ENCODE results near the gene ZNF44.
"Not testable (repeated sequence)": the region's sequence is repeated elsewhere in the genome, so short reads cannot be mapped to it uniquely, and the experiment has no call there.

Gene ZNF44

DNA sequence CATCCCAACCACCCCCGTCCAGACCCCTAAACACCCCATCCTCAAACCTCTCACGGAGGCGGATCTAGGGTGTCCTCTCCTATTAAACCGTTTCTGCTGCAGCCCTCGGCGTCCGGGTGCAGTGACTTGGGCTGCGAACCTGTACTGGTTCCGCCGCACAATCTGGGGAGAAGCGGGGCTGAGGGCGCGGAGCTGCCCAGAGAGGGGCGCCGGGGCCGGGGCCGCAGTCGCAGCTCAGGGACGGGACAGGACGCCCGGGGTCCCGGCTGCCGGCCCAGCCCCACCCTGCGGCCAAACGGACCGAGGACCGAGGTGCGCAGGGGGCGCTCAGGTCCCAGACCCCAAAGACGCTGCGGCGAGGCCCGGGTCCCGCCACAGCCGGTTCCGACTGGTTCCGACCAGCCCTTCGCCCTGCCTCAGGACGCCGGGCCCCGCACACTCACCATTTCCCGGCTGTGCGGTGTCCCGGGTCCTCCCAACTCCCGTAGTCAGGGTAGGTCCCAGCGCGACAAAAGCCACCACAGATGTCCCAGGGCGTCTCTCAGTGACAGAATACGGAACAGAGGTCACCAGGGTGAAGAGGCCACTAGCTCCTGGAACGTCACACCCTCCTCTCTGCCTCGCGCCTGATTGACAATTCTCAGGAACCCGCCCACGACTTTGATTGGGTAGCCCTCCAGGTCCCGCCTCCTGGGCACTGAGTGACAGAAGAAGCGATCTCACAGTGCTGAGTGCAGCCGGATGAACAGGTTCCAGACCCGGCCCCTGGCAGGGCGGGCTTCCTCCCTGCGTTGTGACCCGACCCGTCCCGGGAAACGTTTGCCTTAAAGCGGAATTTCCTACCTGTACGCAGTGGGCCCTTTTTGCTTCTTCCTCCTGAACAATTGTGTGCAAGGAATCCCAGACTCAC is at the start of gene ZNF44:
Gene ZNF44 (minus strand): TSS at position 635 of the 910 bp plus-strand sequence. CDS start 189 bp downstream, at position 446.
- DNase-seq (ENCODE audit: low read depth in 3 of 3), result peak; percentile 94 to 97 (median 96)

DNA sequence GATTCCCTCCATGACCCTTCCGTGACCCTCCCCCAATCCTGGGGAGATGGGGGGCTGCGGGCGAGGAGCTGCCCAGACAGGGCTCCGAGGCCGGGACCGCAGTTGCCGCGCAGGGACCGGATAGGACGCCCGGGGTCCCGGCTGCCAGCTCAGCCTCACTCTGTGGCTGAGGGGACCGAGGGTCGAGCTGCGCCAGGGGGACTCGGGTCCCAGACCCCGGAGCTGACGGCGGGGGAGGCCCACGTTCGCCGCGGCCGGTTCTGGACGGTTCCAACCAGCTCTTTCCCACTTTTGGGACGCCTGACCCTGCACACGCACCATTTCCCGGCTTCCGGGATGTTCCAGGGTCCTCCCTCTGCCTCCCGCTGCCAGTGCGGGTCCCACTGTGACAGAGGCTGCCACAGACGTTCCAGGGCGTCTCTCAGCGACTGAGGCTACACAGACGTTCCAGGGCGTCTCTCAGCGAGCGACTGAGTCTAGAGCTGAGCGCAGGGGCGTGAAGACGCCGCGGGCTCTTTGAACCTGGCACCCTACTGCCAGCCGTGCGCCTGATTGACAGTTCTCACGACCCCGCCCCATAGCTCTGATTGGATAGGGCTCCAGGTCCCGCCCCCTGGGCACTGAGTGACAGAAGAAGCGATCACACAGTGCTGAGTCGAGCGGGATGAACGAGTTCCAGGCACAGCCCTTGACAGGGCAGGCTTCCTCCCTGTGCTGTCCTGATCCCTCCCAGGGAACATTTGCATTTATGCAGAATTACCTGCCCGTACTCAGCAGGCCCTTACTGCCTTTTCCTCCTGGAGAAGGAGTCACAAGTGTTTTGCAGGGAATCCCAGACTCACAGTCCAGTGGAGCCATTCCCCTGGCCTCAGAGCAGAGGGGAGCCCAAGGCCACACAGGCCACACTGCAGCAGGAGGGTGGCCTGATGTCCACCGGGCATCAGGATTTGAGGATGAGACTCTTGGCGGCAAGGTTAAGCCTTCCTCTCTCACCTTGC is 38.8 kb upstream of the ZNF44 start, which contains the start of gene ZNF563:
Gene ZNF563 (minus strand): TSS at position 472 of the 998 bp plus-strand sequence. CDS start 151 bp downstream, at position 321.
- DNase-seq (ENCODE audit: low read depth in 3 of 3), result peak; percentile 98 to 99 (median 99)

DNA sequence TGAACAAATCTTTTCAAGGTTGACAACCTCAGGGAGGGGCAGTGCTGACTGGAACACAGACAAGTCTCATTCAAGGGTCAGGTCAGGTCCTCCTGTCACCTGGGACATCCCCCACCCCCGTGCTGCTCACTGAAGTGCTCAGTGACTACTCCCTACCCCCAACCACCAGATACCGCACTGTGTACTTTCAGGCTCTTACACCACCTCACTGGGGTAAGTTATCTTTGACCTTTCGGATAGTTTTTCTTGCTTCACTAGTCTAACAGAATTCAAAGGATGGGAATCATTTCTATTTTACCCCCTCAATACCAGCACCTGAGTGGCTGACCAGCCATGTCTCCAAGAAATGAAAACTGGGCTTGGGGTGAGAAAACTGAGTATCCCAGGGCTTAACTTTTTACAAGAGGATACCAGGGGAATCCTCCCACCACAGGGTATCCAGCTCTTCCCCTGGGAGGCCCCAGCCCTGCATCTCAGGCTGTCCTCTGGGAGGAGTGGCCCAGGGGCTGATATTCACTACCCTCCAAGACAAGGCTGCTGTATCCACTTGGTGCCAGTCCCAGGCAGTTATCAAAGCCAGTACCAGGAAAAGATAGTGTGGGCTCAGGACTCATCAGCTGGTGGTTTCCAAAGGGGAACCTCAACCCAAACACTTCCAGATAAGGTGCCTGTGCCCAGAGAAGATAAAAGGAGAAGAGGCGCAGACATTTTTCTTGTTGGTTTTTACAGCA is 36.7 kb upstream of the ZNF44 start:
- peak; percentile 35 to 77 (median 60) for DNase-seq (ENCODE audit: low read depth in 3 of 3)

DNA sequence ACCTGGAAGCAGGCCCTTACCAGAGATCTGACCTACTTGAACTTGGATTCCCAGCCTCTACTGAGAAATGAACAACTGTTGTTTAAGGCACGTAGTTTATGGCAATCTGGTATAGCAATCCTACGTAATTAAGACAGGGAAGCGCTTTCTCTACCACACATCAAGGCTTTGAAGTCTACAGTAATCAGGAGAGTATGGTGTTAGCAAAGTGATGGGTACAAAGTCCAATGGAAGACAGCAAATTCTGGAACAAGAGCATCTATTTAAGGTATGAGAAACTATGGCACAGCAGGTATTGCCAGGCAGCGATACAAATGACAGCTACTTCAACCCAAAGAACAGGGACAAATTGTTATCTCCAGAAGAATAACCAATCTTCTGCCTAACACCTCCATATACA is 35.7 kb upstream of the ZNF44 start:
- DNase-seq (ENCODE audit: low read depth in 3 of 3), result no peak

DNA sequence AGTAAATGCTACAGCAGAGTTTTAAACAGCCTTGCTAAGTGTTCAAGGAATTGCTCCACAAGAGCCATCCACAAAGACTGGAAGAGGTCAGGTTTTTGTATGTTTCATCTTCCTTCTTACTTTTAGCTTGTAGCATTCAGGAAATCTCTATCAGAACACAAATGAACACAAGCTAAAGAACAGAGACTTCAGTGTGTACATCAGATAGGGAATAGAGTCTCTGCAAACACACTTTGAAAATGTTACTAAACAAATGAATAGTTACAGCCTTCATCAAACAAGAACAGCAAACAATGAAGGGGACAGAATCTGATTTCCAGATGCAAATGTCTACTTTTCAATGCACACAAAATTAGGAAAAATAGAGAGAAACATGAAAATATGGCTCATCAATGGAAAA is 31.0 kb upstream of the ZNF44 start:
- no peak for DNase-seq (ENCODE audit: low read depth in 3 of 3)

DNA sequence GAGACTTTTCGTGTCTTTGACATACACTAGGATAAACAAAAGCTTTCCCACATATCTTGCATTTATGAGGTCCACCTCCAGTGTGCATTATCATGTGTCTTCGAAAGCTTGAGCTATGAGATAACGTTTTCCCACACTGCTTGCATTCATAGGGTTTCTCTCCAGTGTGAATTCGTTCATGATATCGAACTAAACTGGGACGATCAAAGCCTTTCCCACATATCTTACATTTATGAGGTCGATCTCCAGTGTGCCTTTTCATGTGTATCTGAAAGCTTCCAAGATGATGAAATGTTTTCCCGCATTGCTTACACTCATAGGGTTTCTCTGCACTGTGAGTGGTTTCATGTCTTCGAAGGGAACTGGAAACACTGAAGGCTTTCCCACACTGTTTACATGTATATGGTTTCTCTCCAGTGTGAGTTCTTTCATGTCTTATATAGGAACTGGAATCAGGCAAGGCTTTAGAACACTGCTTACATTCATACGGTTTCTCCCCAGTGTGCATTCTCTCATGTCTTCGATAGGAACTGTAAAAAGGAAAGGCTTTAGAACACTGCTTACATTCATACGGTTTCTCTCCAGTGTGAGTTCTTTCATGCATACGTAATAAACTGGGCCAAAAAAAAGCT is 24.2 kb upstream of the ZNF44 start:
- no peak for DNase-seq (ENCODE audit: low read depth in 3 of 3)

DNA sequence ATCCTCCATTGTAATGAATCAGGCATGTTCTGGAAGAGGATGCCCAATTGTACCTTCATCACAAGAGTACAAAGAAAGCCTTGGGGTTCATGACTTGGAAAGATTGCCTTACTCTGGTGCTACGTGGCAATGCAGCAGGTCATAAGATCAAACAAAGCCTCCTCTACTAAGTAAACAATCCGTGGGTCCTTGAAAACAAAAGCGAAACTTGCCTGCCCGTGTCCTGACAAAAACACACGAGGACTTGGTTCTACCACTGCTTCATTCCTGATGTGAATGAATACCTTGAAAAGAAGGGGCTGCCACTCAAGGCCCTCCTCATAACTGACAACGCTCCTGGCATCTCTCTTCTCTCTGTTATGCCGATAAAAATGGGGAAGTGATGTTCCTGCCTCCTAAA is 19.9 kb upstream of the ZNF44 start:
- DNase-seq (ENCODE audit: low read depth in 3 of 3), result no peak

DNA sequence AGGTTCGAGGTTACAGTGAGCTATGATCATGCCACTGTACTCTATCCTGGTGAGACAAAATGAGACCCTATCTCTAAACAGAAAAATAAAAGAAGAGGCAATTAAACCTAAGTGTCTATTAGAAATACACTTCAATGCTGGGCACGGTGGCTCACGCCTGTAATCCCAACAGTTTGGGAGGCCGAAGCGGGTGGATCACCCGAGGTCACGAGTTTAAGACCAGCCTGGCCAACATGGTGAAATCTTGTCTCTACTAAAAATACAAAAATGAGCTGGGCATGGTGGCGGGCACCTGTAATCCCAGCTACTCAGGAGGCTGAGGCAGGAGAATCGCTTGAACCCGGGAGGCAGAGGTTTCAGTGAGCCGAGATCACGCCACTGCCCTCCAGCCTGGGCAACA is 14.2 kb upstream of the ZNF44 start:
- DNase-seq (ENCODE audit: low read depth in 3 of 3), result not testable (repeated sequence)

DNA sequence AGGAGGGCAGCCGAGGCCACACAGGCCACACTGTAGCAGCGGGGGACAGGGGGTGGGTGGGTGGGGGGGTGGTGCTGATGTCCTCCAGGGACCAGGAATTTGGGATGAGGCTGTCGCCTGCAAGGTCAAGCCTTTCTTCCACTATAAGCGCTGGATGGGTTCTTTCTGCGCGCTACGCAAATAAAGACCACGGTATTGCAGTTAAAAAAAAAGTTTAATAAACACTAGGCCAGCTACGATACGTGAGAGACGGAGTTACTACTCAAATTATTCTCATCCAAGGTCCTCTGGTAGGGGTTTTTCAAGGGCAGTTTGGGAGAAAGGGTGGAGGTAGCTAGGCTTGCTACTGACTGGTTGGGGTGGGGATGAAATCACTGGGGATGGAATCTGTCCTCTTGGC is 508 bp upstream of the ZNF44 start:
- DNase-seq (ENCODE audit: low read depth in 3 of 3), result no peak

DNA sequence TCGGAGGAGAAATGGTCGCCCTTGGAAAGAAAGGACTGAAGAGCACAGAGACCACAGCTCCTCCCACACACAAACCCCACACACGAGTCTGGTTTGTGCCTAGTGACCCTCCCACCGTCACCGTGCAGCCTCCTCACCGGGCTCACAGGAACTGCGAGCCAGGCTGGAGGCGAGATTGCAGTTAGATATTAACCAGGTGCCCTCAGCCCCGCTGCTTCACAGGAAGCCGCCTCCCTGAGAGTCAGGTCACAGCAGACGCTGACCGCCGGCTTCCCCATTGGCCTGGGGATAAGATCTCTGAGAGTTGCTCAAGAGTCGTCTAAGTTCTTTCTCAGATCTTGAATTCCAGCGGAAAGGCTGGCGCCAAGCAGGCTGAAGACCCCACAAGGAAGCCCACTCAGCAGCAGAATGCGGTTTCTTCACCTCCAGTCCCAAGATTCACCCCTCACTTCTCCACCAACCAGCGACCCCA is 870 bp downstream of the ZNF44 start:
- peak in 2 of 3 experiments; percentile 15 to 56 for DNase-seq (ENCODE audit: low read depth in 3 of 3)

DNA sequence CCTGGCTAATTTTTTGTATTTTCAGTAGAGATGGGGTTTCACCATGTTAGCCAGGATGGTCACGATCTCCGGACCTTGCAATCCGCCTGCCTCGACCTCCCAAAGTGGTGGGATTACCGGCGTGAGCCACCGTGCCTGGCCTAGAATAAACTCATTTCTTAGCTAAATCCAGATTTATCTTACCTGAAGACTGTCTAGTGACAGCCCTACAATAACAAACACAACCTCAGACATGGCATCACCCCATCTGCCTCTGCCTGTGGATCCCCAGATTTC is 5.0 kb downstream of the ZNF44 start:
- no peak for DNase-seq (ENCODE audit: low read depth in 3 of 3)

DNA sequence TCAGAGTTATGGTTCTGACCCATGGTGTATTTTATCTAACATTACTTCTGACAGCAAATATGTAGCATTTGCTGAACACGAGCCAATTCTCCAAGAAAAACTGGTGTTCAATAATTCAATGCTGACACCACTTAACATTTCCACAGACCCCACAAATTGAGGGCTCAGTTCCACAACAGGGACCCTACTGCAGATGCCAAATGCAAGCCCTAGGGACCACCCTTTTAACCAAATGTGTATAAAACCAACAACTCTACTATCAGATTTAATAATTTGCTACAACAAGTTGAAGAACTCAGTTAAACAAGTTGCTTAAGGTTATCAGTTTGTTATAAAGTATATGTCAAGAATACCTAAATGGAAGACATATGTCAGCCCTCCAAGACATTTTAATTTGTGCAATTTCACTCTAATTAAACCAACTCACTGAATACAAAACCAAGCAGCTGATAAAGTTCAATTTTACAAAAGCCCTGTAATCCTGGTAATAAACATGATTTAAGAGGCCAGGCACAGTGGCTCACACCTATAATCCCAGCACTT is 6.7 kb downstream of the ZNF44 start:
- no peak for DNase-seq (ENCODE audit: low read depth in 3 of 3)

DNA sequence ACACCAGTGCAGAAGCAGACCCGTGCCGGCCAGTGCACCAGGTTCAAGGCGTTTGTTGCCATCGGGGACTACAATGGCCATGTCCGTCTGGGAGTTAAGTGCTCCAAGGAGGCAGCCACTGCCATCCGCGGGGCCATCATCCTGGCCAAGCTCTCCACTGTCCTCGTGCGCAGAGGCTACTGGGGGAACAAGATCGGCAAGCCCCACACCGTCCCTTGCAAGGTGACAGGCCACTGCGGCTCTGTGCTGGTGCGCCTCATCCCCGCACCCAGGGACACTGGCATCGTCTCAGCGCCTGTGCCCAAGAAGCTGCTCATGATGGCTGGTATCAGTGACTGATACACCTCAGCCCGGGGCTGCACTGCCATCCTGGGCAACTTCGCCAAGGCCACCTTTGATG is 10.1 kb downstream of the ZNF44 start:
- no peak for DNase-seq (ENCODE audit: low read depth in 3 of 3)

DNA sequence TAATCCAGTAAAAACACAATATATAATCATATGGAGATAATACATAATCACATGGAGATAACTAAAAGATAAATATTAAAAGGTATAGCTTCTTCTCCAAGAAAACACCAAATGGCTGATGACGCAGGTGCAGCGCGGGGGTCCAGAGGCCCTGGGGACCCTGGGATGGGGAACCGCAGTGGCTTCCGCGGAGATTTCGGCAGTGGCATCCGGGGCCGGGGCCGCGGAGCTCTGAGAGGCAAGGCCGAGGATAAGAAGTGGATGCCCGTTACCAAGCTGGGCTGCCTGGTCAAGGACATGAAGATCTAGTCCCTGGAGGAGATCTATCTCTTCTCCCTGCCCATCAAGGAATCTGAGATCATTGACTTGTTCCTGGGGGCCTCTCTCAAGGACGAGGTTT is 10.5 kb downstream of the ZNF44 start:
- DNase-seq (ENCODE audit: low read depth in 3 of 3), result no peak

DNA sequence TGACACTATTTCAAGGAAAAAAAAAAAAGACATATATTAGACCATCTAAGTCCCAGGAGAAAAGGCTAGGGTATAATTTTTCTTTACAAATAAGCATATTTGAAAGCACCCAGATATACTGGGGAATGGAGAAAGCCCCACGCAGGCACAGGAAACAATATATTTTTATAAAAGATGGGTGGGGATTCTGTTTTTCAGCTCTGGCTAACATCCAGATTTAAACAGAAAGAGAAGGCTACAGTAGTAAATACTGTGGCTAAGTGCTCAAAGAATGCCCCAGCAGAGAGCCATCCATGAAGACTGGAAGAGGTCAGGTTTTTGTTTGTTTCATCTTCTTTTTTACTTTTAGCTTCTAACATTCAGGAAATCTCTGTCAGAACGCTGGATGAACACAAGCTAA is 16.0 kb downstream of the ZNF44 start:
- no peak for DNase-seq (ENCODE audit: low read depth in 3 of 3)

DNA sequence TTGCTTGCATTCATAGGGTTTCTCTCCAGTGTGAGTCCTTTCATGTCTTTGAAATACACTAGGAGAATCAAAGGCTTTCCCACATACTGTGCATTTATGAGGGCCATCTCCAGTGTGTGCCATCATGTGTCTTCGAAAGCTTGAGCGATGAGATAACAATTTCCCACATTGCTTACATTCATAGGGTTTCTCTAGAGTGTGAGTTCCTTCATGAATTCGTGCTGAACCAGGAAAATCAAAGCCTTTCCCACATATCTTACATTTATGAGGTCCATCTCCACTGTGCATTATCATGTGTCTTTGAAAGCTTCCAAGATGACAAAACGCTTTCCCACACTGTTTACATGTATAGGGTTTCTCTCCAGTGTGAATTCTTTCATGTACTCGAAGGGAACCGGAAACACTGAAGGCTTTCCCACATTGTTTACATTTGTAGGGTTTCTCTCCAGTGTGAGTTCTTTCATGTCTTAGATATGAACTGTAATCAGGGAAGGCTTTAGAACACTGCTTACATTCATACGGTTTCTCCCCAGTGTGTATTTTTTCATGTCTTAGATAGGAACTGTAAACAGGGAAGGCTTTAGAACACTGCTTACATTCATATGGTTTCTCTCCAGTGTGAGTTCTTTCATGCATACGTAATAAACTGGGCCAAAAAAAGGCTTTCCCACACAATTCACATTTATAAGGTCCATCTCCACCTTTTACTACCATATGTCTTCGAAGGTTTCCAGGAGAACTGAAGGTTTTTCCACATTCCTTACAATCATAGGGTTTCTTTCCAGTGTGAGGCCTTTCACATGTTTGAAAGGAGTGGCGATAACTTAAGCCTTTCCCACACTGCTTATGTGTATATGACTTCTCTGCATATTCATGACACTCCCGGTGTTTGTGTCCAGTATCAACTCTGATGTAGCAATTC is 21.4 kb downstream of the ZNF44 start:
- DNase-seq (ENCODE audit: low read depth in 3 of 3), result no peak

DNA sequence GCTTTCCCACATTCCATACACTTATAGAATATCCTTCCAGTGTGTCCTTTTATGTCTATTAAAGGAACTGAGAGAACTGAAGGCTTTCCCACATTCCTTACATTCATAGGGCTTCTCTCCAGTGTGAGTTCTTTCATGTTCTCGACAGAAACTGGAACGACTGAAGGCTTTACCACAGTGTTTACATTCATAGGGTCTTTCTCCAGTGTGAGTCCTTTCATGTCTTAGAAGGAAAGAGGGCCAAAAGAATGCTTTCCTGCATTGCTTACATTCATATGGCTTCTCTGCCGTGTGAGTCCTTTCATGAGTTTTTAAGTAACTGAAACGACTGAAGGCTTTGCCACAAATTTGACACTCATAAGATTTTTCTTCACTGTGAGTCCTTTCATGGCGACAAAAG is 22.3 kb downstream of the ZNF44 start:
- DNase-seq (ENCODE audit: low read depth in 3 of 3), result no peak

DNA sequence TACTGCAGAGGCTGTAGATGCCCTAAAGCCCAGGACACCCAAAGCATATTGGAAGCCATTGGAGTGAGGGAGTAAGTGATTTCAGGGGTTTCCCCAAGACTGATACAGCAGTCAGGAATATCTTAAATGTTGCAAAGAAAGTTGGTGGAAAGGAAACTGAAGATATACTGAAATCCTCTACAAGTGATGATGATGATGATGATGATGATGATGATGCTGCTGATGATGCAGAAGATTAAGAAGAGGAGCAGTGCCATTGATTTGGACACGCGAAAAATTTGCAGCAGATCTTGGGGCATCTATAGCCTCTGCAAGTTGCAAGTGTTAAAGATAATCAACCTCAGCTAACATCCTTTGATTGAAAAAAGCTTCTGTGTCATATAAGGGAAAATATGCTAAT is 23.8 kb downstream of the ZNF44 start:
- no peak for DNase-seq (ENCODE audit: low read depth in 3 of 3)

DNA sequence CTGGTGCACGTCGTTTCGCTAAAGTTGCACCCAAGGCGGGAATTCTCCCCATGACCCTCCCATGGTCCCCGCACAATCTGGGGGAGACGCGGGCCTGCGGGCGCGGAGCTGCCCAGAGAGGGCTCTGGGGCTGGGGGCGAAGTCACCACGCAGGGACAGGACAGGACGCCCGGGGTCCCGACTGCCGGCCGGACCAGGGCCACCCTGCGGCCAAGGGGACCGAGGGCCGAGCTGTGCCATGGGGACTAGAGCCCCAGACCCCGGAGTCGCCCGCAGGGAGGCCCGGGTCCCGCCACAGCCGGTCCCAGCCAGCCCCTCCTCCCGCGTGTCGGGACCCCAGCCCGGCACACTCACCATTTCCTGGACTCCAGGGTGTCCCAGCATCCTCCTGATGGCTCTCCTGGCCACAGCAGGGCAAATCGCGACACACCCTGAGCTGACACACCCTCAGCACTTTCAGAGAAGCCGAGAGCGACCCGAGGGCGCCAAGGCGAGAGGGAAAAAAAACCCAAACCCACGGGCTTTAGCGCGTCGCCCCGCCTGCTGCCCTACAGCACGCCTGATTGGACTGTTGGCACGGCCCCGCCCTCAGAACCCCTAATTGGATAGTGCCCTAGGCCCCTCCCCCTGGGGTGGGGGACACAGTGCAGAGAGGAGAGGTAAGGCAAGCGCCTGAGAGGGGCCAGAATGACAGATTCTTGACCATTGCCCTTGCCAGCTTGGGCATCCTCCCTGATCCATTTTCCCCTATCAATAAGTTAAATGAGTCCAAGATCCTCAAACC is 28.6 kb downstream of the ZNF44 start:
- no peak for DNase-seq (ENCODE audit: low read depth in 3 of 3)
